Panc1 (cell line): ENCODE data around the gene ZSCAN12.
"Not testable (repeated sequence)": the region's sequence is repeated elsewhere in the genome, so short reads cannot be mapped to it uniquely, and the experiment has no call there.

Experiments
- POLR2AphosphoS5 ChIP-seq: IDR thresholded peaks from 2 replicates; pipeline ENCODE4 v1.6.1; 2012; ENCODE audit warnings: mild to moderate bottlenecking, low read depth, low read length, moderate library complexity
- SIN3A ChIP-seq: IDR thresholded peaks from 2 replicates; pipeline ENCODE4 v1.6.1; 2012; ENCODE audit warnings: low read depth, mild to moderate bottlenecking, low read length, moderate library complexity, borderline replicate concordance; ENCODE audit not compliant: insufficient read depth
- TF ChIP-seq, protein P1 (sequence below): fragments of 450-650 bp; IDR thresholded peaks from 2 replicates; pipeline ENCODE4 v1.5.1; 2017; ENCODE audit warnings: mild to moderate bottlenecking
- TF ChIP-seq, protein P2 (sequence below), 2 experiments: IDR thresholded peaks; 2 replicates each; pipeline ENCODE4 v1.6.1; 2011 to 2012; ENCODE audit warnings: low read depth in 2 of 2, control low read depth in 1 of 2, low read length in 1 of 2, mild to moderate bottlenecking in 1 of 2, moderate library complexity in 1 of 2; ENCODE audit not compliant: insufficient read depth in 1 of 2

DNA sequence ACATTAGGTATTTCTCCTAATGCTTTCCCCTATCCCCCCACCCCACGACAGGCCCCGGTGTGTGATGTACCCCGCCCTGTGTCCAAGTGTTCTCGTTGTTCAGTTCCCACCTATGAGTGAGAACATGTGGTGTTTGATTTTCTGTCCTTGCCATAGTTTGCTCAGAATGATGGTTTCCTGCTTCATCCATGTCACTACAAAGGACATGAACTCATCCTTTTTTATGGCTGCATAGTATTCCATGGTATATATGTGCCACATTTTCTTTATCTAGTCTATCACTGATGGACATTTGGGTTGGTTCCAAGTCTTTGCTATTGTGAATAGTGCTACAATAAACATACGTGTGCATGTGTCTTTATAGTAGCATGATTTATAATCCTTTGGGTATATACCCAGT is 4.4 kb upstream of the ZSCAN12 start:
- TF ChIP-seq, protein P1, sequence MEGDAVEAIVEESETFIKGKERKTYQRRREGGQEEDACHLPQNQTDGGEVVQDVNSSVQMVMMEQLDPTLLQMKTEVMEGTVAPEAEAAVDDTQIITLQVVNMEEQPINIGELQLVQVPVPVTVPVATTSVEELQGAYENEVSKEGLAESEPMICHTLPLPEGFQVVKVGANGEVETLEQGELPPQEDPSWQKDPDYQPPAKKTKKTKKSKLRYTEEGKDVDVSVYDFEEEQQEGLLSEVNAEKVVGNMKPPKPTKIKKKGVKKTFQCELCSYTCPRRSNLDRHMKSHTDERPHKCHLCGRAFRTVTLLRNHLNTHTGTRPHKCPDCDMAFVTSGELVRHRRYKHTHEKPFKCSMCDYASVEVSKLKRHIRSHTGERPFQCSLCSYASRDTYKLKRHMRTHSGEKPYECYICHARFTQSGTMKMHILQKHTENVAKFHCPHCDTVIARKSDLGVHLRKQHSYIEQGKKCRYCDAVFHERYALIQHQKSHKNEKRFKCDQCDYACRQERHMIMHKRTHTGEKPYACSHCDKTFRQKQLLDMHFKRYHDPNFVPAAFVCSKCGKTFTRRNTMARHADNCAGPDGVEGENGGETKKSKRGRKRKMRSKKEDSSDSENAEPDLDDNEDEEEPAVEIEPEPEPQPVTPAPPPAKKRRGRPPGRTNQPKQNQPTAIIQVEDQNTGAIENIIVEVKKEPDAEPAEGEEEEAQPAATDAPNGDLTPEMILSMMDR = not testable (repeated sequence)
- TF ChIP-seq SIN3A, POLR2AphosphoS5: not testable (repeated sequence)
- TF ChIP-seq, protein P2, sequence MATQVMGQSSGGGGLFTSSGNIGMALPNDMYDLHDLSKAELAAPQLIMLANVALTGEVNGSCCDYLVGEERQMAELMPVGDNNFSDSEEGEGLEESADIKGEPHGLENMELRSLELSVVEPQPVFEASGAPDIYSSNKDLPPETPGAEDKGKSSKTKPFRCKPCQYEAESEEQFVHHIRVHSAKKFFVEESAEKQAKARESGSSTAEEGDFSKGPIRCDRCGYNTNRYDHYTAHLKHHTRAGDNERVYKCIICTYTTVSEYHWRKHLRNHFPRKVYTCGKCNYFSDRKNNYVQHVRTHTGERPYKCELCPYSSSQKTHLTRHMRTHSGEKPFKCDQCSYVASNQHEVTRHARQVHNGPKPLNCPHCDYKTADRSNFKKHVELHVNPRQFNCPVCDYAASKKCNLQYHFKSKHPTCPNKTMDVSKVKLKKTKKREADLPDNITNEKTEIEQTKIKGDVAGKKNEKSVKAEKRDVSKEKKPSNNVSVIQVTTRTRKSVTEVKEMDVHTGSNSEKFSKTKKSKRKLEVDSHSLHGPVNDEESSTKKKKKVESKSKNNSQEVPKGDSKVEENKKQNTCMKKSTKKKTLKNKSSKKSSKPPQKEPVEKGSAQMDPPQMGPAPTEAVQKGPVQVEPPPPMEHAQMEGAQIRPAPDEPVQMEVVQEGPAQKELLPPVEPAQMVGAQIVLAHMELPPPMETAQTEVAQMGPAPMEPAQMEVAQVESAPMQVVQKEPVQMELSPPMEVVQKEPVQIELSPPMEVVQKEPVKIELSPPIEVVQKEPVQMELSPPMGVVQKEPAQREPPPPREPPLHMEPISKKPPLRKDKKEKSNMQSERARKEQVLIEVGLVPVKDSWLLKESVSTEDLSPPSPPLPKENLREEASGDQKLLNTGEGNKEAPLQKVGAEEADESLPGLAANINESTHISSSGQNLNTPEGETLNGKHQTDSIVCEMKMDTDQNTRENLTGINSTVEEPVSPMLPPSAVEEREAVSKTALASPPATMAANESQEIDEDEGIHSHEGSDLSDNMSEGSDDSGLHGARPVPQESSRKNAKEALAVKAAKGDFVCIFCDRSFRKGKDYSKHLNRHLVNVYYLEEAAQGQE (IDR thresholded peaks at IDR 0.05; ENCODE audit: insufficient read depth in 1 of 2, low read depth in 2 of 2, low read length in 1 of 2) = not testable (repeated sequence)
